ENCODE results near the gene IFT81.

Gene IFT81

DNA sequence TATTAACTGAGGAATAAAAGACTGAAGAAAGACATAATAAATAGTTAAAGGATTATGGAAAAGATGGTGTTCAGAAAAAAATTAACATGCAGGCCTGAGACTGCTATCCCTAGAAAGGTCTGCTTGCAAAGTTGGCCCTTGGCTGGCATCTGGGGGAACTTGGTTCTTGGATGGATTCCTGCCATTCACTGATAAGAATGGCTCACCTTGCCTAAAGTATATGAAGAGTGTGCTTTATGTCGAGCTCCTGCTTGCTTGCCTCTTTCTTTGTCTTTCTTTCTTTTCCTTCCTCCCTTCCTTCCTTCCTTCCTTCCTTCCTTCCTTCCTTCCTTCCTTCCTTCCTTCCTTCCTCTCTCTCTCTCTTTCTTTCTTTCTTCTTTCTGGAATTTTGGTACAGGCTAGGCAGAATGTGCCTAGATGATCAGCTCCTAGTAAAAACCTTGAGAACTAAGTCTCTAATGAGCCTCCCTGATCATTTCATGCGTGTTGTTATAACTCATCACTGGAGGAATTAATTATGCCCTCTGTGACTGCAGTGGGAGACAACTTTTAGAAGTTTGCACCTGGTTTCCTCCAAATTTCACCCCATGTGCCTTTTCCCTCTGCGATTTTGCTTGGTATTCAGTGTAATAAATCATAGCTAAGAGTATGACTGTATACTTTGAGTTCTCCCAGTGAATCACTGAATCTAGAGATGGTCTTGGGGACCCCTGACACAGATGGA lies 44.7 kb downstream of the IFT81 start:
- DNase-seq (ENCODE audit: insufficient read length, low spot score) = no peak
- TF ChIP-seq, protein P1, sequence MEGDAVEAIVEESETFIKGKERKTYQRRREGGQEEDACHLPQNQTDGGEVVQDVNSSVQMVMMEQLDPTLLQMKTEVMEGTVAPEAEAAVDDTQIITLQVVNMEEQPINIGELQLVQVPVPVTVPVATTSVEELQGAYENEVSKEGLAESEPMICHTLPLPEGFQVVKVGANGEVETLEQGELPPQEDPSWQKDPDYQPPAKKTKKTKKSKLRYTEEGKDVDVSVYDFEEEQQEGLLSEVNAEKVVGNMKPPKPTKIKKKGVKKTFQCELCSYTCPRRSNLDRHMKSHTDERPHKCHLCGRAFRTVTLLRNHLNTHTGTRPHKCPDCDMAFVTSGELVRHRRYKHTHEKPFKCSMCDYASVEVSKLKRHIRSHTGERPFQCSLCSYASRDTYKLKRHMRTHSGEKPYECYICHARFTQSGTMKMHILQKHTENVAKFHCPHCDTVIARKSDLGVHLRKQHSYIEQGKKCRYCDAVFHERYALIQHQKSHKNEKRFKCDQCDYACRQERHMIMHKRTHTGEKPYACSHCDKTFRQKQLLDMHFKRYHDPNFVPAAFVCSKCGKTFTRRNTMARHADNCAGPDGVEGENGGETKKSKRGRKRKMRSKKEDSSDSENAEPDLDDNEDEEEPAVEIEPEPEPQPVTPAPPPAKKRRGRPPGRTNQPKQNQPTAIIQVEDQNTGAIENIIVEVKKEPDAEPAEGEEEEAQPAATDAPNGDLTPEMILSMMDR (IDR thresholded peaks at IDR 0.05; ENCODE audit: insufficient read depth, missing control alignments) = no peak
- FAIRE-seq = no peak

DNA sequence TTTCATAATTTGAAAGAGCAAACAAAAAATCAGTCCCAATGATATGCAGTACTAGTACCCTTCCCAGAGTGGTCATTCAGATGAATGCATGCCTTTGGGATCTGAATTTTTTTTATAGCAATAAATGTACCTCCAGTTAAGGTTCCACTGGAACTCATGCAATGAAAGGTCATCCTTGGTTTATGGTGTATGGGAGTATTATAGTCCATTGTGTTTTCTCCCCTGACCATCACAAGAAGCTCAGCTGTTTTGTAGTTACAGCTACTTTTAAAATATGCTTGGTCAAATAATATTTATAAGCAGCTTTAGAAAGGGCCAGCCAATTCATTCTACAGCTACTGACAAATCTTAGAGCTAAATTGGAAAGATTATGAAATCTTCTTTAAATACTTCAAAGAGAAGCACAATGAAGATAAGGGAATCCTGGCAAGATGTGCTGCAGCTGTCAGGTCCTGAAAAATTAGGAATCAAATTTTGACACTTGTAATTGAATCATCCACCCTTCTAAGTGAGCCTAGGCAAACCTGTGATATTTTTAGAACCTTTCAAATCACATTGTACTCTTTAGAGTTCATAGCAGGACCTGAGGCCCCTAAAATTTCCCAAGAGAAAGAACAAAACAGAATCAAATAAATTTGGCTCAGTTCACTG lies 46.5 kb downstream of the IFT81 start:
- FAIRE-seq = no peak
- TF ChIP-seq, protein P1 (IDR thresholded peaks at IDR 0.05; ENCODE audit: insufficient read depth, missing control alignments) = no peak

DNA sequence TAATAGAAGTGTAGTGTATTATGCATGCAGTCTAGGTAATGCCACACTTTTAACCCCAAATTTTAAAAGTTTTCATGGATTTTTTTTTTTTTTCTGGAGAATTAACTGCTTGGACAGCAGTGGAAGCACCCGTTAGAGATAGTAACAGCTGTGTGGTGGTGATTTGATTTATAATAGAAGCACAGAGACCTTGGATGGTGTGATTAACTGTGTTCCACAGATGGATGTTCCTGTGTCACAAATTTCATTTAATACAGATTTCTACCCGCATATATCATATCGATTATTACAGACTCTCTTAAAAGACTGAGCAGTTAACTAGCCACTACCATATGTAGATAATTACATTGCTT lies 47.0 kb downstream of the IFT81 start:
- TF ChIP-seq, protein P1 (IDR thresholded peaks at IDR 0.05; ENCODE audit: insufficient read depth, missing control alignments) = no peak
- DNase-seq (ENCODE audit: insufficient read length, low spot score) (no peak), FAIRE-seq (no peak)

More for the DNA sequence above, 46.5 kb downstream of the IFT81 start:
- DNase-seq (ENCODE audit: insufficient read length, low spot score) = no peak

DNA sequence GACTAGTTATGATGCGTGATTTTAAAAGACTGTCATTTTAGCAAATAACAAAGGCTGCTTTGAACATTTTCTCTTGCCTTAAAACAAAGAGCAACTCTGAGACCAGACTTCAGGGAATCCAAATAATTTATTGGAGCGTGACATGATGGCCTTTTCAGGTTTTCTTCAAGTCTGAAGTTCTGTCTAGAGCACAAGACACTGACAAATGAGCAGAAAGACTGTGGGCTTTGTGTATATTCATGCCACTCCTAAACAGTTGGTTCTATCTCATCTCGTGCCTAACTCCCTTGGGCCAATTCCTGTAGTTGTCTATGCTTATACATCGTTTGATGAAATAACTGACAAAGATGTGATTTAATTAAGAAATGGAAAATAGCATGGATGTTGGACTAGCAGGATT lies 47.5 kb downstream of the IFT81 start:
- TF ChIP-seq, protein P1 (IDR thresholded peaks at IDR 0.05; ENCODE audit: insufficient read depth, missing control alignments) = no peak
- DNase-seq (ENCODE audit: insufficient read length, low spot score) (no peak), FAIRE-seq (no peak)

DNA sequence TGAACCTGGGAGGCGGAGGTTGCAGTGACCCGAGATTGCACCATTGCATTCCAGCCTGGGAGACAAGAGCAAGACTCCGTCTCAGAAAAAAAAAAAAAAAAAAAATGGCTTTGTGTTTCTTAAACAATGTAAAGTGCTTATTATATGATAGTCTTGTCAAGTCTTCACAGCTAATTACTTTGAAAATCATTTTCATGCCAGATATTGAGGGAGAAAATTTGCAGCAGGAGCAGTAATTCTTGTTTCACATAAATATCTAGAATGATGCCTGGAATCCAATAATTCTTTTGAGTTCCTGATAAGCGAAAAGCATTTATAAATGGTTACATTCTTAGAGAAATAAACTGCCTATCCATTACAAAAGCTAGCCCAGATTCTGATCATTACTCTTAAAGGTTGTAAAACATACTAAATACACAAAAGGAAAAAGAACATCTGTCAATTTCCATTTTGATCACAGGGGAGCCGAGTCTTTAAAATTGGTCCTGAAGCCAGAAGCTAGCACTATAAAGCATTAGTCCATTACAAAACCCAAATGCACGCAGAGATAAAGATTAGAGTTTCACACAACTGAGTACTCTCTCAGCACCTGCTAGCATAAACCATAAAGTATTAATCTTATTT lies 50.3 kb downstream of the IFT81 start:
- TF ChIP-seq, protein P1 (IDR thresholded peaks at IDR 0.05; ENCODE audit: insufficient read depth, missing control alignments) = no peak
- DNase-seq (ENCODE audit: insufficient read length, low spot score) (no peak), FAIRE-seq (no peak)

DNA sequence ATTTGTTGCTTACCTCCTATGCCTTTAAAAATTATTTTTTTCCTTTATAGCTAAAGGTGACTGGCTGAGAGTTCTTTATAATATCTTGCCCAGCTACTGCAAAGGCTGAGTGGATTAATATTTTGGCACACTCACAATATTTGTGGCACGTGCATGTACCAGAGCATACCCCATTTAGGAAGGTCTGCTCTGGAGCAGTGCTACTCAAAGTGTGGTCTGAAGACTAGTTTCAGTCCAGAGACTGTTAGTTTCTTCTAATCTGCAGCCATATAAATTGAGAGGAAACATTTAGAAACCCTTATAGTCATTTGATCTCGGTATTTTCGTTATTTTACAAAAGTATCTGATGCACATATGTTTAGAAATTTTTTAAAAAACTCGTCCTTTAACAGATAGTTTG lies 51.0 kb downstream of the IFT81 start:
- no peak for DNase-seq (ENCODE audit: insufficient read length, low spot score)
- TF ChIP-seq, protein P1 (IDR thresholded peaks at IDR 0.05; ENCODE audit: insufficient read depth, missing control alignments) = no peak
- no peak for FAIRE-seq

DNA sequence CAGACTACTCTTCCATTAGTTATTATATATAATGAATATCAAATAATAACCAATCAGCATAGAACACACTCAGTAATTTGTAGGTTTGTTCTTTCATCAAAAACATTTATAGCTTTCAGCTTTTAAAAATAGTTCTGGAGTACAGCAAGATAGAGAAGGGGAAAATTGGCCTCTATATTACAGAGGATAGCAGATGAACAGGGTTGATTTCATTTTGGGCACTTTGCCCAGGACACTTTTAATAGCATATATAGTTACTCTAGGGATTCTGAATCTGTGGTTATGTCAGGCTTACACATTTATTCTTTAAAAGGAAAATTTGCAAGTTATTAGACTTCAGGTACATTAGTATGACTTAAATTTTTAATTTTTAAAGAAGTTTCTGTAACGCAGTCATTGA lies 52.6 kb downstream of the IFT81 start:
- TF ChIP-seq, protein P1 (IDR thresholded peaks at IDR 0.05; ENCODE audit: insufficient read depth, missing control alignments) = no peak
- no peak for DNase-seq (ENCODE audit: insufficient read length, low spot score)
- no peak for FAIRE-seq

Measured in D721Med (cell line).